Measurements from ENCODE around the gene FCGR3B.

DNA sequence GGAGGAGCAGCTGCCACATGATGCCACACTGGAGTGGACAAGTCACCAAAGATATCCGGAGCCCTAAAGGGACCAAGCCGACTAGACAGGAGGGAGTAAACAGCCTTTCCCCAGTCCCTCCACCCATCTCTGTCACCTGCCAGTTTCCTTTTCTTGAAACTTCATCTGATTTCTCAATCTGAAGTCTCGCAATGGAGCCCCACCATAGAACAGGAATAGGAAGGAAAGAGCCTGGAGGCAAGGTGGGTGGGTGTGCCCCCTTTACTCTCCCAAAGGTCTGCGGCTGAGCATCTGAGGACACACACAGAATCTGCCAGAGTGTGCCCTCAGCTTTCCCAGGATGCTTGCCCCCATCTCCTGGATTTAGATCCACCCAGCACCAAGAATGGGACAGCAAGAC is at the start of gene FCGR3B:
- TF ChIP-seq, protein P1, sequence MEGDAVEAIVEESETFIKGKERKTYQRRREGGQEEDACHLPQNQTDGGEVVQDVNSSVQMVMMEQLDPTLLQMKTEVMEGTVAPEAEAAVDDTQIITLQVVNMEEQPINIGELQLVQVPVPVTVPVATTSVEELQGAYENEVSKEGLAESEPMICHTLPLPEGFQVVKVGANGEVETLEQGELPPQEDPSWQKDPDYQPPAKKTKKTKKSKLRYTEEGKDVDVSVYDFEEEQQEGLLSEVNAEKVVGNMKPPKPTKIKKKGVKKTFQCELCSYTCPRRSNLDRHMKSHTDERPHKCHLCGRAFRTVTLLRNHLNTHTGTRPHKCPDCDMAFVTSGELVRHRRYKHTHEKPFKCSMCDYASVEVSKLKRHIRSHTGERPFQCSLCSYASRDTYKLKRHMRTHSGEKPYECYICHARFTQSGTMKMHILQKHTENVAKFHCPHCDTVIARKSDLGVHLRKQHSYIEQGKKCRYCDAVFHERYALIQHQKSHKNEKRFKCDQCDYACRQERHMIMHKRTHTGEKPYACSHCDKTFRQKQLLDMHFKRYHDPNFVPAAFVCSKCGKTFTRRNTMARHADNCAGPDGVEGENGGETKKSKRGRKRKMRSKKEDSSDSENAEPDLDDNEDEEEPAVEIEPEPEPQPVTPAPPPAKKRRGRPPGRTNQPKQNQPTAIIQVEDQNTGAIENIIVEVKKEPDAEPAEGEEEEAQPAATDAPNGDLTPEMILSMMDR (IDR thresholded peaks at IDR 0.05; ENCODE audit: low read depth, low read length, poor library complexity, severe bottlenecking), result no peak
- TF ChIP-seq EZH2phosphoT487 (IDR thresholded peaks at IDR 0.05; ENCODE audit: borderline replicate concordance, low read length), result no peak

Data from DOHH2 (cell line).